HEK293 (cell line): ENCODE results near the gene POLR2C.

Experiments
- CTCF ChIP-seq: fragments of 450-650 bp; formaldehyde crosslinking; IDR thresholded peaks from 2 replicates; pipeline ENCODE4 v1.5.1; 2016; ENCODE audit warnings: missing biosample characterization, missing genetic modification characterization
- SETDB1 ChIP-seq: IDR thresholded peaks from one replicate; pipeline ENCODE4 v1.6.1; 2017; ENCODE audit warnings: mild to moderate bottlenecking, low read length, moderate library complexity, mixed read lengths; ENCODE audit not compliant: insufficient read length
- ZEB2 ChIP-seq: fragments of 450-650 bp; formaldehyde crosslinking; IDR thresholded peaks from 2 replicates; pipeline ENCODE4 v1.5.1; 2016; ENCODE audit warnings: missing biosample characterization, missing genetic modification characterization

- TF ChIP-seq CTCF (tag by site-specific recombination) (no peak), SETDB1 (no peak), ZEB2 (tag by site-specific recombination) (no peak)
Observed at GRCh38 chr16:57426356-57426755, 36.1 kb upstream of the POLR2C start.
